ENCODE measurements around the gene NGDN.
"Not testable (repeated sequence)": the region's sequence is repeated elsewhere in the genome, so short reads cannot be mapped to it uniquely, and the experiment has no call there.

Gene NGDN

GRCh38 chr14:23469127-23469905, at the start of gene NGDN:
Gene NGDN (plus strand): TSS chr14:23469703. CDS start chr14:23469716, 13 bp downstream.
- Mint-ChIP-seq H3K27me3 (no peaks in the 10 kb centered on the region), H3K36me3 (ENCODE audit: low read depth) (peaks cover 8% of the 10 kb centered on the region)
- peak; percentile 95 for DNase-seq

GRCh38 chr14:23421594-23421993, 47.9 kb upstream of the NGDN start:
- peaks cover 12% of the 10 kb centered on the region for H3K4me1 Mint-ChIP-seq (ENCODE audit: low read depth)
- peaks cover 3% of the 10 kb centered on the region for H3K27me3 Mint-ChIP-seq
- DNase-seq: no peak
- peak overlapping the region; percentile 42 for H3K27ac Mint-ChIP-seq
- no peak overlapping the region for H3K4me3 Mint-ChIP-seq
- no peaks in the 10 kb centered on the region for H3K36me3 Mint-ChIP-seq (ENCODE audit: low read depth)
- no peaks in the 10 kb centered on the region for H3K9me3 Mint-ChIP-seq

More at GRCh38 chr14:23469127-23469905, at the start of gene NGDN:
- peaks cover 14% of the 10 kb centered on the region for H3K4me1 Mint-ChIP-seq (ENCODE audit: low read depth)
- no peaks in the 10 kb centered on the region for H3K9me3 Mint-ChIP-seq
- H3K27ac Mint-ChIP-seq: no peak within 1 kb of the TSS
- H3K4me3 Mint-ChIP-seq: no peak within 1 kb of the TSS

GRCh38 chr14:23423657-23424056, 45.8 kb upstream of the NGDN start:
- Mint-ChIP-seq H3K27ac (no peak overlapping the region), H3K9me3 (no peaks in the 10 kb centered on the region), H3K36me3 (ENCODE audit: low read depth) (no peaks in the 10 kb centered on the region), H3K27me3 (no peaks in the 10 kb centered on the region), H3K4me1 (ENCODE audit: low read depth) (peaks cover 12% of the 10 kb centered on the region), H3K4me3 (no peak overlapping the region)
- DNase-seq: no peak

- H3K36me3 Mint-ChIP-seq (ENCODE audit: low read depth): no peaks in the 10 kb centered on the region
- H3K27ac Mint-ChIP-seq: no peak overlapping the region
- H3K4me1 Mint-ChIP-seq (ENCODE audit: low read depth): peaks cover 12% of the 10 kb centered on the region
- H3K9me3 Mint-ChIP-seq: no peaks in the 10 kb centered on the region
- DNase-seq: no peak
- no peaks in the 10 kb centered on the region for H3K27me3 Mint-ChIP-seq
- H3K4me3 Mint-ChIP-seq: no peak overlapping the region
Measured at GRCh38 chr14:23425169-23425568, 44.3 kb upstream of the NGDN start.

GRCh38 chr14:23425798-23426197, 43.7 kb upstream of the NGDN start:
- not testable (repeated sequence) for H3K27me3 Mint-ChIP-seq; H3K36me3 Mint-ChIP-seq (ENCODE audit: low read depth); H3K27ac Mint-ChIP-seq; H3K4me3 Mint-ChIP-seq; DNase-seq; H3K9me3 Mint-ChIP-seq
- peaks cover 12% of the 10 kb centered on the region for H3K4me1 Mint-ChIP-seq (ENCODE audit: low read depth)

GRCh38 chr14:23428686-23429495, 40.6 kb upstream of the NGDN start:
- H3K4me3 Mint-ChIP-seq: no peak overlapping the region
- H3K27me3 Mint-ChIP-seq: no peaks in the 10 kb centered on the region
- DNase-seq: no peak
- H3K9me3 Mint-ChIP-seq: no peaks in the 10 kb centered on the region
- no peaks in the 10 kb centered on the region for H3K36me3 Mint-ChIP-seq (ENCODE audit: low read depth)
- H3K27ac Mint-ChIP-seq: no peak overlapping the region
- no peaks in the 10 kb centered on the region for H3K4me1 Mint-ChIP-seq (ENCODE audit: low read depth)

GRCh38 chr14:23430016-23430722, 39.3 kb upstream of the NGDN start:
- no peaks in the 10 kb centered on the region for H3K9me3 Mint-ChIP-seq
- H3K27me3 Mint-ChIP-seq: no peaks in the 10 kb centered on the region
- H3K4me1 Mint-ChIP-seq (ENCODE audit: low read depth): no peaks in the 10 kb centered on the region
- H3K4me3 Mint-ChIP-seq: no peak overlapping the region
- no peak overlapping the region for H3K27ac Mint-ChIP-seq
- H3K36me3 Mint-ChIP-seq (ENCODE audit: low read depth): no peaks in the 10 kb centered on the region
- DNase-seq: no peak

GRCh38 chr14:23430723-23431085, 38.8 kb upstream of the NGDN start:
- no peaks in the 10 kb centered on the region for H3K27me3 Mint-ChIP-seq
- H3K27ac Mint-ChIP-seq: no peak overlapping the region
- no peaks in the 10 kb centered on the region for H3K36me3 Mint-ChIP-seq (ENCODE audit: low read depth)
- no peak for DNase-seq
- no peaks in the 10 kb centered on the region for H3K9me3 Mint-ChIP-seq
- H3K4me1 Mint-ChIP-seq (ENCODE audit: low read depth): no peaks in the 10 kb centered on the region
- no peak overlapping the region for H3K4me3 Mint-ChIP-seq

GRCh38 chr14:23431486-23431885, 38.0 kb upstream of the NGDN start:
- Mint-ChIP-seq H3K4me1 (ENCODE audit: low read depth) (no peaks in the 10 kb centered on the region), H3K36me3 (ENCODE audit: low read depth) (no peaks in the 10 kb centered on the region), H3K27ac (no peak overlapping the region), H3K9me3 (no peaks in the 10 kb centered on the region), H3K27me3 (no peaks in the 10 kb centered on the region), H3K4me3 (no peak overlapping the region)
- DNase-seq: no peak

- no peaks in the 10 kb centered on the region for H3K4me1 Mint-ChIP-seq (ENCODE audit: low read depth)
- no peaks in the 10 kb centered on the region for H3K36me3 Mint-ChIP-seq (ENCODE audit: low read depth)
- no peak overlapping the region for H3K4me3 Mint-ChIP-seq
- no peaks in the 10 kb centered on the region for H3K27me3 Mint-ChIP-seq
- no peak for DNase-seq
- H3K9me3 Mint-ChIP-seq: no peaks in the 10 kb centered on the region
- no peak overlapping the region for H3K27ac Mint-ChIP-seq
Measured at GRCh38 chr14:23432102-23432925, 37.2 kb upstream of the NGDN start.

GRCh38 chr14:23432946-23433345, 36.6 kb upstream of the NGDN start:
- H3K27me3 Mint-ChIP-seq: no peaks in the 10 kb centered on the region
- peak; percentile 13 for DNase-seq
- no peaks in the 10 kb centered on the region for H3K9me3 Mint-ChIP-seq
- H3K4me1 Mint-ChIP-seq (ENCODE audit: low read depth): no peaks in the 10 kb centered on the region
- H3K36me3 Mint-ChIP-seq (ENCODE audit: low read depth): no peaks in the 10 kb centered on the region
- no peak overlapping the region for H3K4me3 Mint-ChIP-seq
- H3K27ac Mint-ChIP-seq: no peak overlapping the region

- no peaks in the 10 kb centered on the region for H3K27me3 Mint-ChIP-seq
- no peak overlapping the region for H3K27ac Mint-ChIP-seq
- H3K4me3 Mint-ChIP-seq: no peak overlapping the region
- H3K9me3 Mint-ChIP-seq: no peaks in the 10 kb centered on the region
- DNase-seq: peak; percentile 18
- H3K36me3 Mint-ChIP-seq (ENCODE audit: low read depth): no peaks in the 10 kb centered on the region
- H3K4me1 Mint-ChIP-seq (ENCODE audit: low read depth): no peaks in the 10 kb centered on the region
Measured at GRCh38 chr14:23433457-23433856, 36.0 kb upstream of the NGDN start.

- Mint-ChIP-seq H3K27me3 (no peaks in the 10 kb centered on the region), H3K9me3 (no peaks in the 10 kb centered on the region), H3K4me3 (no peak overlapping the region), H3K36me3 (ENCODE audit: low read depth) (no peaks in the 10 kb centered on the region), H3K27ac (no peak overlapping the region), H3K4me1 (ENCODE audit: low read depth) (no peaks in the 10 kb centered on the region)
- DNase-seq: peak; percentile 16
Measured at GRCh38 chr14:23434488-23435222, 34.8 kb upstream of the NGDN start.
